Measurements from ENCODE around the gene REEP6. TPM values are rescaled to one million over a fixed set of nuclear protein-coding genes. Genes with fewer than 3 reads are reported as not detected.

The REEP6 gene
- polyA plus RNA-seq, 3 donors, result 0.51 to 1.8 (median 0.81) TPM

- H3K79me2 ChIP-seq (ENCODE audit: insufficient read depth, low read length), result peaks cover 6% of the 10 kb centered on the region
- H3K4me3 ChIP-seq (replicated peaks in 1 of 3; ENCODE audit: low read depth in 2 of 3, low read length in 3 of 3), result peak overlapping the region in 2 of 3 experiments; percentile 2 to 61
- intact Hi-C loops (cut with micrococcal nuclease), result no loop called here
- WGBS (ENCODE audit: insufficient coverage), result 9% methylated on average over 28 of the region's 28 CpGs
- TF ChIP-seq, protein P1, sequence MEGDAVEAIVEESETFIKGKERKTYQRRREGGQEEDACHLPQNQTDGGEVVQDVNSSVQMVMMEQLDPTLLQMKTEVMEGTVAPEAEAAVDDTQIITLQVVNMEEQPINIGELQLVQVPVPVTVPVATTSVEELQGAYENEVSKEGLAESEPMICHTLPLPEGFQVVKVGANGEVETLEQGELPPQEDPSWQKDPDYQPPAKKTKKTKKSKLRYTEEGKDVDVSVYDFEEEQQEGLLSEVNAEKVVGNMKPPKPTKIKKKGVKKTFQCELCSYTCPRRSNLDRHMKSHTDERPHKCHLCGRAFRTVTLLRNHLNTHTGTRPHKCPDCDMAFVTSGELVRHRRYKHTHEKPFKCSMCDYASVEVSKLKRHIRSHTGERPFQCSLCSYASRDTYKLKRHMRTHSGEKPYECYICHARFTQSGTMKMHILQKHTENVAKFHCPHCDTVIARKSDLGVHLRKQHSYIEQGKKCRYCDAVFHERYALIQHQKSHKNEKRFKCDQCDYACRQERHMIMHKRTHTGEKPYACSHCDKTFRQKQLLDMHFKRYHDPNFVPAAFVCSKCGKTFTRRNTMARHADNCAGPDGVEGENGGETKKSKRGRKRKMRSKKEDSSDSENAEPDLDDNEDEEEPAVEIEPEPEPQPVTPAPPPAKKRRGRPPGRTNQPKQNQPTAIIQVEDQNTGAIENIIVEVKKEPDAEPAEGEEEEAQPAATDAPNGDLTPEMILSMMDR (IDR thresholded peaks at IDR 0.05), result peak; percentile 15
- peaks cover 52 to 63% of the 10 kb centered on the region in 2 donors for H3K27me3 ChIP-seq (ENCODE audit: control insufficient read depth in 2 of 2, insufficient read depth in 2 of 2, low read length in 2 of 2)
- H3K9ac ChIP-seq (ENCODE audit: insufficient read depth, low read length, poor library complexity, severe bottlenecking), result peak overlapping the region; percentile 36
- Mint-ChIP-seq H3K9me3 (peaks cover 0 to 19% (median 2%) of the 10 kb centered on the region in 7 donors), H3K27me3 (ENCODE audit: low read depth in 3 of 3) (peaks cover 39 to 80% (median 59%) of the 10 kb centered on the region in 3 donors), H3K27ac (no peak overlapping the region), H3K4me3 (peak overlapping the region in 1 of 2 donors; percentile 85), H3K36me3 (peaks cover 11 to 19% of the 10 kb centered on the region in 2 donors), H3K4me1 (peaks cover 19% of the 10 kb centered on the region)
- H3K4me2 ChIP-seq (replicated peaks; ENCODE audit: extremely low read depth, low read length, poor library complexity, severe bottlenecking), result peak overlapping the region; percentile 63
- H4K20me1 ChIP-seq (ENCODE audit: insufficient read depth, low read length), result peaks cover 95% of the 10 kb centered on the region
- DNase-seq, result no peak
- H2AFZ ChIP-seq (ENCODE audit: insufficient read depth, low read depth, low read length, poor library complexity, severe bottlenecking), result no peak overlapping the region
- H3K4me1 ChIP-seq (ENCODE audit: control insufficient read depth in 1 of 2, insufficient read depth in 2 of 2, low read length in 2 of 2), result peaks cover 25 to 32% of the 10 kb centered on the region in 2 donors
- no peak overlapping the region for H3K27ac ChIP-seq (ENCODE audit: low read depth in 1 of 2, low read length in 2 of 2)
- peaks cover 8 to 17% of the 10 kb centered on the region in 2 donors for H3K9me3 ChIP-seq (replicated peaks in 1 of 2; ENCODE audit: control insufficient read depth in 1 of 2, insufficient read depth in 1 of 2, low read length in 2 of 2)
- H3K36me3 ChIP-seq (replicated peaks in 1 of 2; ENCODE audit: control insufficient read depth in 1 of 2, insufficient read depth in 2 of 2, low read length in 2 of 2), result peaks cover 14 to 15% of the 10 kb centered on the region in 2 donors
Observed at GRCh38 chr19:1471010-1471514, 19.9 kb upstream of the REEP6 start.

DNA sequence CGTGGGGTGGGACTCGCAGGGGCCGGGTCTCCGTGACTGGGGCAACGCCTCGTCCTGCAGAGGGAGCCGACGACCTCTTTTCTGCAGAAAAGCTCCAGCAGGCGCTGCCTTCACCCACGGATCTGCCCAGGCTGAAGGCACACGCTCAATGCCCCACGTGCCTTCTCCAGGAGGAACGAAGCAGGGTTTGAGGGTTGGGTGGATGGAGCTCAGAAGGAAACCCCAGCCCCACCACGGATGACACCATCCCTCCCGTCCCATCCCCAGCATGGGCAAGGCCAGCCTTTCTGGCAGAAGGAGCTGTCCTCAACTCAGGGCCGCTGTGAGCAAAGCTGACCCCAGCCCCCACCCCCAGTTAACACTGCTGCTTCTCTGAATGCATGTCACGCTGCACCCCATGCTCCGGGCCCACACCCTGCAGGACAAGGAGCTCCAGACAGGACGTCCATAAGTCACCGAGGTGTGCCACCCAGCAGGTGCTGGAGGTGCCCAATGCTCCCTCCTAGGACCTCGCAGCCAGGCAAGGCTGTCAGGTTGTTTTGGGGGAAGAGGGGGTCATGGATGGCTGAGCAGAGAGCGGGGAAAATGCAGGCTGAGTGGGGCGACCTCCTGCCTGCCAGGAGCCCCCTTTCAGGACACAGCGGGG is 19.3 kb upstream of the REEP6 start:
- Mint-ChIP-seq H3K36me3 (peaks cover 16 to 24% of the 10 kb centered on the region in 2 donors), H3K27me3 (ENCODE audit: low read depth in 3 of 3) (peaks cover 35 to 74% (median 53%) of the 10 kb centered on the region in 3 donors), H3K9me3 (peaks cover 0 to 19% (median 2%) of the 10 kb centered on the region in 7 donors), H3K27ac (no peak overlapping the region), H3K4me1 (peaks cover 22% of the 10 kb centered on the region), H3K4me3 (peak overlapping the region in 1 of 2 donors; percentile 85)
- peaks cover 46 to 58% of the 10 kb centered on the region in 2 donors for H3K27me3 ChIP-seq (ENCODE audit: control insufficient read depth in 2 of 2, insufficient read depth in 2 of 2, low read length in 2 of 2)
- intact Hi-C loops (cut with micrococcal nuclease), result no loop called here
- WGBS (ENCODE audit: insufficient coverage), result 37% methylated on average over 18 of the region's 24 CpGs
- no peak overlapping the region for H3K9ac ChIP-seq (ENCODE audit: insufficient read depth, low read length, poor library complexity, severe bottlenecking)
- H3K36me3 ChIP-seq (replicated peaks in 1 of 2; ENCODE audit: control insufficient read depth in 1 of 2, insufficient read depth in 2 of 2, low read length in 2 of 2), result peaks cover 18 to 20% of the 10 kb centered on the region in 2 donors
- no peak for DNase-seq
- H3K9me3 ChIP-seq (replicated peaks in 1 of 2; ENCODE audit: control insufficient read depth in 1 of 2, insufficient read depth in 1 of 2, low read length in 2 of 2), result peaks cover 8 to 13% of the 10 kb centered on the region in 2 donors
- H3K79me2 ChIP-seq (ENCODE audit: insufficient read depth, low read length), result peaks cover 11% of the 10 kb centered on the region
- H3K27ac ChIP-seq (ENCODE audit: low read depth in 1 of 2, low read length in 2 of 2), result no peak overlapping the region
- peak overlapping the region; percentile 63 for H3K4me2 ChIP-seq (replicated peaks; ENCODE audit: extremely low read depth, low read length, poor library complexity, severe bottlenecking)
- H3K4me3 ChIP-seq (replicated peaks in 1 of 3; ENCODE audit: low read depth in 2 of 3, low read length in 3 of 3), result peak overlapping the region in 2 of 3 experiments; percentile 2 to 61
- H4K20me1 ChIP-seq (ENCODE audit: insufficient read depth, low read length), result peaks cover 95% of the 10 kb centered on the region
- H2AFZ ChIP-seq (ENCODE audit: insufficient read depth, low read depth, low read length, poor library complexity, severe bottlenecking), result no peak overlapping the region
- H3K4me1 ChIP-seq (ENCODE audit: control insufficient read depth in 1 of 2, insufficient read depth in 2 of 2, low read length in 2 of 2), result peaks cover 25 to 32% of the 10 kb centered on the region in 2 donors
- TF ChIP-seq, protein P1 (IDR thresholded peaks at IDR 0.05), result no peak
